BE2C (cell line): ENCODE results near the gene AXIN1.

Source experiments
- DNase-seq: peaks from one replicate; pipeline ENCODE4 v3.0.0-alpha.2; 2020
- H3K27me3 ChIP-seq: fragments of 250-450 bp; sonication (Bioruptor Pico); 2 replicates; pipeline ENCODE4 v1.5.1; 2020; ENCODE audit warnings: mild to moderate bottlenecking
- H3K36me3 ChIP-seq: fragments of 250-450 bp; sonication (Bioruptor Pico); 2 replicates; pipeline ENCODE4 v1.5.1; 2020; ENCODE audit warnings: mild to moderate bottlenecking
- H3K4me1 ChIP-seq: fragments of 250-450 bp; sonication (Bioruptor Pico); 2 replicates; pipeline ENCODE4 v1.5.1; 2020
- H3K4me3 ChIP-seq: 2 replicates; pipeline ENCODE4 v1.5.1; 2011; ENCODE audit warnings: low read depth, low read length
- H3K9me3 ChIP-seq: fragments of 250-450 bp; sonication (Bioruptor Pico); 2 replicates; pipeline ENCODE4 v1.5.1; 2020
- TF ChIP-seq, protein P1 (sequence below): IDR thresholded peaks from 2 replicates; pipeline ENCODE4 v1.5.1; 2012; ENCODE audit warnings: mild to moderate bottlenecking, low read depth, low read length

The AXIN1 gene

DNA sequence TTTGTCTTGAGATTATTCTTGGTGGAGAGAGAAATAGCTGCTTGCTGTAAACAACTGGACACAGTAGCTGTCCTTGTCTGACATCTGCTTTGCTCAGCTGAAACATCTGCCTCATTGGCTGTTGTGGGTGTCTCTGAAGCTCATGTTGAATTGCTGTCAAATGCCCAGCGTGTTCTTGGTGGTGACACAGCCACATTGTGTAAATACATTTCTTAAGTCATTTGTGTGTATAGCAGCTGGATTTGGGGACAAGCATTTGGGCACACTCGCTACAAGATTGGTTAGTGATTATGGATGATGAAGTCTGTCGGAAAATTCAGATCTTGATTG is 112.6 kb downstream of the AXIN1 start:
- no peaks in the 10 kb centered on the region for H3K36me3 ChIP-seq
- no peak overlapping the region for H3K4me3 ChIP-seq
- H3K9me3 ChIP-seq = peaks cover 3% of the 10 kb centered on the region; the same call in 1 of the 2 replicates
- no peaks in the 10 kb centered on the region for H3K27me3 ChIP-seq
- TF ChIP-seq, protein P1, sequence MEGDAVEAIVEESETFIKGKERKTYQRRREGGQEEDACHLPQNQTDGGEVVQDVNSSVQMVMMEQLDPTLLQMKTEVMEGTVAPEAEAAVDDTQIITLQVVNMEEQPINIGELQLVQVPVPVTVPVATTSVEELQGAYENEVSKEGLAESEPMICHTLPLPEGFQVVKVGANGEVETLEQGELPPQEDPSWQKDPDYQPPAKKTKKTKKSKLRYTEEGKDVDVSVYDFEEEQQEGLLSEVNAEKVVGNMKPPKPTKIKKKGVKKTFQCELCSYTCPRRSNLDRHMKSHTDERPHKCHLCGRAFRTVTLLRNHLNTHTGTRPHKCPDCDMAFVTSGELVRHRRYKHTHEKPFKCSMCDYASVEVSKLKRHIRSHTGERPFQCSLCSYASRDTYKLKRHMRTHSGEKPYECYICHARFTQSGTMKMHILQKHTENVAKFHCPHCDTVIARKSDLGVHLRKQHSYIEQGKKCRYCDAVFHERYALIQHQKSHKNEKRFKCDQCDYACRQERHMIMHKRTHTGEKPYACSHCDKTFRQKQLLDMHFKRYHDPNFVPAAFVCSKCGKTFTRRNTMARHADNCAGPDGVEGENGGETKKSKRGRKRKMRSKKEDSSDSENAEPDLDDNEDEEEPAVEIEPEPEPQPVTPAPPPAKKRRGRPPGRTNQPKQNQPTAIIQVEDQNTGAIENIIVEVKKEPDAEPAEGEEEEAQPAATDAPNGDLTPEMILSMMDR = no peak
- DNase-seq = no peak
- 0 out of 2 replicates have a peak, but pooled peaks cover 2% of the 10 kb centered on the region for H3K4me1 ChIP-seq
